ENCODE results near the gene TIA1. TPM values are rescaled to one million over a fixed set of nuclear protein-coding genes. Genes with fewer than 3 reads are reported as not detected.

The TIA1 gene, protein sequence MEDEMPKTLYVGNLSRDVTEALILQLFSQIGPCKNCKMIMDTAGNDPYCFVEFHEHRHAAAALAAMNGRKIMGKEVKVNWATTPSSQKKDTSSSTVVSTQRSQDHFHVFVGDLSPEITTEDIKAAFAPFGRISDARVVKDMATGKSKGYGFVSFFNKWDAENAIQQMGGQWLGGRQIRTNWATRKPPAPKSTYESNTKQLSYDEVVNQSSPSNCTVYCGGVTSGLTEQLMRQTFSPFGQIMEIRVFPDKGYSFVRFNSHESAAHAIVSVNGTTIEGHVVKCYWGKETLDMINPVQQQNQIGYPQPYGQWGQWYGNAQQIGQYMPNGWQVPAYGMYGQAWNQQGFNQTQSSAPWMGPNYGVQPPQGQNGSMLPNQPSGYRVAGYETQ
- 89.2 and 105 TPM in 2 replicates for total RNA-seq

DNA sequence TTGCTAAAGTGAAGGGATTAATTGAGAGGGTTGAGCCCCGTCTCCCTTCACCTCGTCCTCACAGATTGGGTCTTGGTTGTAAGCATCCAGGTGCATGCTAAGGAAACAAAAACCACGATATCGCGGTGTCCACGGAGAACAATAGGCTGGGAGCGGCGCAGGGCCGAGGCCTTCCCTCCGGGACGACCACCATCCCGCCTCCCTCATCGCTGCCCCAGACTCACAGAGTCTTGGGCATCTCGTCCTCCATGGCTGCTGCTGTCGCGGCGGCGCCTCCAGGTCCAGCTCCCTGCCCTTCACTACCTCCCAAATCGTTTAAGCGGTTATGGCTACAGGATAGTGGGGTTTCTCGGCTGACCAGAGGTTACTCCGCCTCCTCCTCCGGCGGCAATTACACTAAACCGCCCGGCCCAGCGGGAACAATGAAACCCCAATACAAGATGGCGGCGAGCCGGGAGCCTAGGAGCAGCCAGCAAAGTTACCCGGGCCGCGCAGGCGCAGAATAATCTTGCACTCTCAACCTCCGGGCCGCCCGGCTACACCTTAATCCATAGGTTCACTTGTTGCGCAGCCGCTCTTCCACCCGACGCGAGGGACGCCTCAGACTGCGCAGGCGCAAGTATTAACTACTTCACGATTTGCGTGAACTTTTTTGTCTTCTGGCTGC is at the start of gene TIA1:
TIA1 (minus strand) TSS at position 448 of the 667 bp plus-strand sequence; CDS start at position 250, 198 bp downstream.

DNA sequence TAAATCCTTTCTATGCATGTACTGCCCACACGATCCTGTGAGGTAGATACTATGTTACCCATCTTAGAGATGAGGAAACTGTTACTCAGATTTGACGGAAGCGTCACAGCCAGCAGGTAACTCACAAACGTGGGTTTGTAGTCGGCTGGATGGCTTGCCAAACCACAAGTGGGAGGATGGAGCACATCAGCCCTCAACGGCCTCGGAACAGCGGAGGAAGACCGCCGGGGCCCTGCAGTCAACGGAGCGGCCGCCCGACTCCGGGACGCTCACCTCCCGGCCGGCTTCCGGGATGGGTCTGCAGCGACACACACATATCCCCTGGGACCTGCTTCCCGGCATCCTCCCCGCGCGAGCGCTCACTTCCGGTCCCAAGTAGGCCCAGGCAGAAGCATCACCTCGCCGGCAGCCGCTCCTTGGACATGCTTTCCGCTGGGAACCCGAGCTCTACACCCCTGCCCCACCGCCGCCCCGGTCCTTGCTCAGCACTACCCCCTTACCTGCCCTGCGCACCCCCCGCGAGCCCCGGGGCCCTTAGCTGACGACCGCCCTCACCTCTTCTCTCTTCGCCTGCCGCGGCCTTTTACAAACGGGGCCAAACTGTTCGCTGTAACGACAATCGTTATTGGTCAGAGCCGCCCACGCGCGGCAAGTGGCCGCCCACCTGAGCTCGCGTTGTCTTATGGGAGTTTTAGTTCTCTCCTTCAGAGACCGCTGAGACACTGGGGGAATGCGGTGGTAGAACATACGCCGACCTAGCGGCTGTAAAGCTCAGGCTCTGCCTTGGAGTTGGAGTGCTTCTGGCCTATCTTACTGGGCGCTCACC is 57.8 kb downstream of the TIA1 start, which contains the start of gene C2orf42:
C2orf42 (minus strand) TSS at position 602 of the 826 bp plus-strand sequence. CDS start 9,034 bp downstream, outside the sequence.

Other genes starting within 250 kb of the TIA1 start
- 87.6 and 104 TPM in 2 replicates for gene PCBP1, start 161.2 kb downstream of the TIA1 start, total RNA-seq
- 22.4 and 23.3 TPM in 2 replicates for gene C2orf42, start 57.6 kb downstream of the TIA1 start, total RNA-seq
- 124 and 147 TPM in 2 replicates for gene PCYOX1, start 9.5 kb upstream of the TIA1 start, total RNA-seq
- 34.0 and 57.0 TPM in 2 replicates for gene SNRPG, start 45.1 kb upstream of the TIA1 start, total RNA-seq
- gene FAM136A, start 53.4 kb upstream of the TIA1 start, total RNA-seq, result 17.3 and 21.2 TPM in 2 replicates